ENCODE data around the gene PCMT1.

Gene PCMT1

DNA sequence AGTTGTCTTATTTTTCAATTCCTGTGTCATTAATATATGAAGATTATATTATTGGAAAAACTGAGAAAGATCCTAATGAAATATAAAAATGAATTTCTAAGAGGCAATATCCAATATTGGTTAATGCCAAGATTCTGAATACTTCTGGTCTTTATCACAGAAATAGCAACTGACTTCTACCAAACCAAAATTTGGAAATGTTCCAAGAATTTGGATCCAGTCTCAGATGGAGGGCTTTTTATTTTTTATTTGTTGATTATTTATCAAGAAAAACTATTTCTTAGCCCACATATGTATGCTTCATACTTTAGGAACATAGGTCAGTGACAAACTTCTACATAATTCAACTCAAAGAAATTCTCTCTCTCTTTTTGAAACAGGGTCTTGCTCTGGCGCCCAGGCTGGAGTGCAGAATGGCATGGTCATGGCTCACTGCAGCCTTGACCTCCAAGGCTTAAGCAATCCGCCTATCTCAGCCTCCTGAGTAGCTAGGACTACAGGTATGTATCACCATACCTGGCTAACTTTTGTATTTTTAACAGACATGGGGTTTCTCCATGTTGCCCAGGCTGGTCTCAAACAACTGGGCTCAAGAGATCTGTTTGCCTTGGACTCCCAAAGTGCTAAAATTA is 16.3 kb upstream of the PCMT1 start:
- TF ChIP-seq, protein P1, sequence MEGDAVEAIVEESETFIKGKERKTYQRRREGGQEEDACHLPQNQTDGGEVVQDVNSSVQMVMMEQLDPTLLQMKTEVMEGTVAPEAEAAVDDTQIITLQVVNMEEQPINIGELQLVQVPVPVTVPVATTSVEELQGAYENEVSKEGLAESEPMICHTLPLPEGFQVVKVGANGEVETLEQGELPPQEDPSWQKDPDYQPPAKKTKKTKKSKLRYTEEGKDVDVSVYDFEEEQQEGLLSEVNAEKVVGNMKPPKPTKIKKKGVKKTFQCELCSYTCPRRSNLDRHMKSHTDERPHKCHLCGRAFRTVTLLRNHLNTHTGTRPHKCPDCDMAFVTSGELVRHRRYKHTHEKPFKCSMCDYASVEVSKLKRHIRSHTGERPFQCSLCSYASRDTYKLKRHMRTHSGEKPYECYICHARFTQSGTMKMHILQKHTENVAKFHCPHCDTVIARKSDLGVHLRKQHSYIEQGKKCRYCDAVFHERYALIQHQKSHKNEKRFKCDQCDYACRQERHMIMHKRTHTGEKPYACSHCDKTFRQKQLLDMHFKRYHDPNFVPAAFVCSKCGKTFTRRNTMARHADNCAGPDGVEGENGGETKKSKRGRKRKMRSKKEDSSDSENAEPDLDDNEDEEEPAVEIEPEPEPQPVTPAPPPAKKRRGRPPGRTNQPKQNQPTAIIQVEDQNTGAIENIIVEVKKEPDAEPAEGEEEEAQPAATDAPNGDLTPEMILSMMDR (IDR thresholded peaks at IDR 0.05) = no peak

DNA sequence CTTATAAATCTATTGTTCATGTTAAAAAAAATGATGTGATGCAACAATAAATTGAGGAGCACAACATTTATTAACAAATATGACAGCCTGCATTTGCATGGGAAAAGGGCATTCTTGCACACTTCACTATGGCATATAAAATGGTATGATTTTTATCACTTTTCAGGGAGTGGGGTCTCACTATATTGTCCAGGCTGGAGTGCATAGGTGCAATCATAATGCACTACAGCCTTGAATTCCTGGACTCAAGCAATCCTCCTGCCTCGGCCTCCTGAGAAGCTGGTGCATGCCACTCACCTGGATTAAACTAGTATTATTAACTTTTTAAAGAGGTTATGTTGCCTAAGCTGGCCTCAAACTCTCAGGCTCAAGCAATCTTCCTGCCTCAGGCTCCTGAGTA is 14.6 kb upstream of the PCMT1 start:
- TF ChIP-seq, protein P1 (IDR thresholded peaks at IDR 0.05) = no peak

DNA sequence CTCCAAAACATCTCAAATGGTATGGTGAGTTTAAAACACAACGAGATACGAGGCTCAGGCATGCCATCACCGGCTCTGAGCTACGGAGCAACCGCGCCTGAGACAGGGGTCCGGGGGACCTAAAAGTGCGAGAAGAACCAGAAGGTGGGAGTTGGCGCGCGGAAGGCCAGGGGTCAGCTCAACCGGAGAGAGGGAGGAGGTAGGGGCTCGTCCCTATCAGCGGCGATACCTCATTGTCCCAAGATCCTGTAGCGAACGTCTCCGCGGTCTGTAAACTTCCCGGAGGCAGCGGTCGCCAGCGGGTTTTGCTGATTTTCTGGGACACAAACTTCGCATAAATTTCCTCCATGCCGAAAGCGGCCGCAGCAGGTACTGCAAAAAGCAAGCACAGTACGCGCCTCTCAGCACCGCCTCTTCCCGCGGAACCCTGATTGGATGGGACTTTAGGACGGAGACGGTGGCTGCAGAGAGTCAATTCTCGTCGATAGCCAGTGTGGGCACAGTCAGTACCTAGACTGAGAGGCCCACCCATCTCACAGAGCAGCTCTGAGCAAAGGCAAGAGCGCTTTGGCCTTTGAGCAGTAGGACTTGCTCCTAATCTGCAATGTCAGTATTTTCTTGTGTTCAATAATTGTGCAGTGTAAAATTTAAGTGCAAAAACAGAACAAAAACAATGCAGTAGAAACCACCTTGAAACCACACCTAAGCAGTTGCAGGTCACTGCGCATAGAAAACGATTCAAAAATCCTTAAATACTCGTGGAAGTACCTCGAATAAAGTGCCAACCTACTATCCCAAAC is 3.2 kb upstream of the PCMT1 start, which contains the start of gene NUP43:
TSS of gene NUP43 (minus strand) at position 383 of the 800 bp plus-strand sequence. CDS start at position 349, 34 bp downstream.
- TF ChIP-seq, protein P1 (IDR thresholded peaks at IDR 0.05) = peak; percentile 45

DNA sequence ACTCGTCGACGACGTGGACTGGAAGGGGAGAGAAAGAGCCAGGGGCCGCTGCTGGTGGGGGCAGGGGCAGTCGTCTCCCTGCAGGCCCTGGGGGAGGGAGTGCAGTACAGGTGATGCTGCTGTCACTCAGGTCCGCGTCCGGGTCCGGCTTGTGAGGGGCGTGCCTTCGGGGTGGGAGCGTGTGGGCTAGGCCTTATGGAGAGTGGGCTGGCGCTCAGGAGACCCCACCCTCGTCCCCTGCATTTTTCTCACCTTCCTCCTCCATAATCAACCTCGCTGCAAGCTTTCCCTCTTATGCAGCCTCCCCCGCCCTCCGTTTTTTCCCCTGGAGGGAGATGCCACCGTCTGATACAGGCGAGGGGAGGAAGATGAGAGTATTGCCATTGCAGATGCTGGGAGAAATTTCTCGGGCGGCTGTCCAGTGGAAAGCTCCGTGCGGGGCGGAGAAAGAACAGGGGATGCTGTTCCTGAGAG is 632 bp downstream of the PCMT1 start:
- TF ChIP-seq, protein P1 (IDR thresholded peaks at IDR 0.05) = no peak

DNA sequence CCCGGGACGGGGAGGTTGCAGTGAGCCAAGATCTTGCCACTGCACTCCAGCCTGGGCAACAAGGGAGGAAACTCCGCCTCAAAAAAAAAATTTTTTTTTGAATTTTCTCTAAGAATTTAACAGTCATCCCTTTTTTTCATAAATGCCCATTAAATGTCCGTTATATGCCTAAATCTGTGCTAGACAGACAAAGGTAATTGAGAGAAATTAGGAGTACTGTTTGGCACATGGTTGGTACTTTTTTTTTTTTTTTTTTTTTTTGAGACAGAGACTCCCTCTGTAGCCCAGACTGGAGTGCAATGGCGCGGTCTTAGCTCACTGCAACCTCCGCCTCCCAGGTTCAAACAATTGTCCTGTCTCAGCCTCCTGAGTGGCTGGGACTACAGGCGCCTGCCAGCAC is 1.7 kb downstream of the PCMT1 start:
- TF ChIP-seq, protein P1 (IDR thresholded peaks at IDR 0.05) = no peak

DNA sequence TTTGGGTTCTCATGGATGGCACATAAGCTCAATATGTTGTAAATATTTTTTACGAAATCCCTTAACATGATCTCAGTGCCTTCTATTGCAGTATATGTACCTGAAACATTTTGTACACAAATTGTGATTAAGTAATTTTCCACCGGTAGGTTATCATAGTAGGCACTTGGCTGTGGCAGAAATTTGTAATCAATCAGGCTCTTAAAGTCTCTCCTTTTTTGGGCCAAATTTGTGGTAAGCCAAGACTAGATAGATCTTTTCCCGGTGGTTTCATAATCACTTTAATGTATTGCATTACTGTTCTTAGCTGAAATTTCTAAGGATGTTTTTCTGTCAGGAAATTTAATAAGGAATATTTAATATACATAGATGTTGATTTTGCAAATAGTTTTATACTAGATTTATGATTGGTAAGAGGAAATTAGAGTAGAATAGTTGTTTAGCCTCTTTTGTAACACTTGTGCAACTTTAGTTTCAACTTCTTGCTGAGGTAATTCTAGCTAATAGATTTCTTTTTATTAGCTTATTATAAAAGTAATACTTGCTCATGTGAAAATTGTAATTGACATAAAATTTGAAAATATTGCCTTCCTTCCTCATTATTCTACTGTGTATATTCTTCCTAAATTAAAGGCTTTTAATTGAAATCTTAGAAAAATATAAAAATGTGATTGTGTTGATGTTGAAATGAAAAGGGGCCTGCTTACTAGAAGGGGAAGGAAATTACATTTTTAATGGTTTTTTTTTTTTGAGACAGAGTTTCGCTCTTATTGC is 3.2 kb downstream of the PCMT1 start:
- TF ChIP-seq, protein P1 (IDR thresholded peaks at IDR 0.05) = no peak

DNA sequence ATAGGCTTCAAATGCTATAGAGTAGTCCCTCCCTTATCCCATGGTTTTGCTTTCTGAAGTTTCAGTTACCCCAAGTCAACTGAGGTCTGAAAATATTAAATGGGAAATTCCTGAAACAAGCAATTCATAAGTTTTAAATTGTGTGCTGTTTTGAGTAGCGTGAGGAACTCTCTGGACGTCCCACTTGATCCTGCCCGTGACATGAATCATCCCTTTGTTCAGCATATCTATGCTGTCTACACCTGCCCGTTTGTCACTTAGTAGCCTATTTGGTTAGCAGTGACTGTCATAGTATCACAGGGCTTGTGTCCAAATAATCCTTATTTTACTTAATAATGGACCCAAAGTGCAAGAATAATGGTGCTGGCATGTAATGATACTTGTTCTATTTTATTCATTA is 5.0 kb downstream of the PCMT1 start:
- TF ChIP-seq, protein P1 (IDR thresholded peaks at IDR 0.05) = no peak

Measured in LNCAP (cell line).